Activated CD8-positive, alpha-beta T cell treated with anti-CD3 and anti-CD28 coated beads, Interleukin-2, amount 10 ng/mL, durations not matched to agents 7 days and 5 days (primary cell): ENCODE data around the gene BACE1. TPM values are rescaled to one million over a fixed set of nuclear protein-coding genes. Genes with fewer than 3 reads are reported as not detected.
"Not testable (repeated sequence)": the region's sequence is repeated elsewhere in the genome, so short reads cannot be mapped to it uniquely, and the experiment has no call there.

ENCODE experiments used
- ATAC-seq: fragments of 150-1000 bp; cut with Tn5 transposase; one replicate; pipeline ENCODE4 v1.10.0; 2021; ENCODE audit warnings: moderate library complexity
- CTCF ChIA-PET: fragments of 350-600 bp; sonication (Branson Sonifier 250); formaldehyde crosslinking; loops from one replicate; lab custom pipeline; 2021; ENCODE audit warnings: antibody characterized with exemption; lab: Charles Lee
- POLR2A ChIA-PET: fragments of 350-600 bp; sonication (Branson Sonifier 250); formaldehyde crosslinking; loops from one replicate; lab custom pipeline; 2021; ENCODE audit warnings: antibody characterized with exemption; lab: Charles Lee
- DNase-seq: peaks from one replicate; pipeline ENCODE4 v3.0.0-alpha.2; 2020
- H3K27ac Mint-ChIP-seq: one replicate; pipeline ENCODE4 v1.8.0; 2021; ENCODE audit warnings: mild to moderate bottlenecking, mixed read lengths
- H3K27me3 Mint-ChIP-seq: one replicate; pipeline ENCODE4 v1.8.0; 2021; ENCODE audit warnings: low read depth, mixed read lengths
- H3K36me3 Mint-ChIP-seq: one replicate; pipeline ENCODE4 v1.8.0; 2021; ENCODE audit warnings: low read depth, mixed read lengths
- H3K4me1 Mint-ChIP-seq: one replicate; pipeline ENCODE4 v1.8.0; 2021; ENCODE audit warnings: low read depth, mixed read lengths
- H3K4me3 Mint-ChIP-seq: one replicate; pipeline ENCODE4 v1.8.0; 2021; ENCODE audit warnings: mild to moderate bottlenecking, mixed read lengths
- H3K9me3 Mint-ChIP-seq: one replicate; pipeline ENCODE4 v1.8.0; 2022; ENCODE audit warnings: mixed read lengths; ENCODE audit not compliant: insufficient read depth
- total RNA-seq, 2 experiments: library from RNA; stranded (reverse); gene quantifications; one replicate each; pipeline ENCODE4 v1.2.3, GENCODE V29; 2021

Gene BACE1
- total RNA-seq, 2 experiments from 2014 or later: 1.0 to 1.1 TPM

DNA sequence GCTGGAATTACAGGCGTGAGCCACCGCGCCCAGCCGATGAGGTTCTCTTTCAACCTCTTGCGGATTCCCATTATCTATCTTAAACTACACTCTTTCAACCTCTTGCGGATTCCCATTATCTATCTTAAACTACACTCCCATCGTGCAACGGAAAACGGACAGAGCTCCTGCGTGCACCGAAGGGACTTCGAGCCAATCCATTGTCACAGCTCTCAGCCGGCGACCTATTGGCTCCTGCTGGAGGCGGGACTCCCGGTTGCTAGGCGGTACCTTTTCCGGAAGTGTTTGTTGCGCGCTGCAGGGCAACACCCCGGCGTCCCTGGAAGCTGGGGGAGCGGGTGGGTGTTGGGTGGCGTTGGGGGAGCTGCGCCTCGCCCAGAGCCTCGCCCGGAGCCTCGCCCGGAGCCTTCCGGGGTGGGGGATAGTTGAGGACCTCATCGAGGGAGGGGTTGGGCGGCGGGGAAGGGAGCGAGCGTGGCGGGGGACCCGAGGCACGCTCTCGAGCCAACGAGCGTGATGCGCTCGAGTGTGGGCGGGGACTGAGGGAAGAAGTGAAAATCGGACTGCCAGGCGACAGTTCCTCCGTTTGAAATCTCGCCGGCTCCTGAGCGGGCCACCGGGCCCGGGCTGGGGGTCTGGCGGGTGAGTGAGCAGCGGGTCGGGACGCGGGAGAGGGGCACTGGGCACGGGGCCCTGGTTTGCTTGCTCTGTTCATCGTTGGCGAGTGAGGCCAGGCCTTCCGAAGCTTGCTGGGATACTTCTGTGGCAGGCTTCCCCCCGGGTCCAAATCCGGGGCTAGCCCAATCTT is 11.7 kb upstream of the BACE1 start, which contains the start of gene CEP164:
TSS of gene CEP164 (plus strand) at position 288 of the 808 bp plus-strand sequence. CDS start 10,733 bp downstream, outside the sequence.
- Mint-ChIP-seq H3K27ac (peak within 1 kb of the TSS; percentile 76), H3K4me3 (peak within 1 kb of the TSS; percentile 64), H3K9me3 (no peaks in the 10 kb centered on the region), H3K36me3 (no peaks in the 10 kb centered on the region), H3K27me3 (peaks cover 5% of the 10 kb centered on the region), H3K4me1 (peaks cover 5% of the 10 kb centered on the region)
- POLR2A ChIA-PET: interaction anchor here (0.7 to 2.3 kb wide), 5 partner anchors 11 to 96 kb away, joined by 3 to 15 read pairs (median 4); partner anchors contain the start of genes BACE1, PCSK7 and RNF214
- CTCF ChIA-PET: interaction anchor here (1.0 to 1.8 kb wide), 4 partner anchors 97 to 492 kb away, joined by 5 to 10 read pairs (median 6); partner anchors contain the start of gene PCSK7
- peak; percentile 97 for DNase-seq
- peak; percentile 98 for ATAC-seq

GRCh38 chr11:117327255-117327566 is 11.2 kb upstream of the BACE1 start:
- not testable (repeated sequence) for H3K9me3 Mint-ChIP-seq, H3K4me3 Mint-ChIP-seq, H3K36me3 Mint-ChIP-seq, DNase-seq, H3K4me1 Mint-ChIP-seq, ATAC-seq, H3K27me3 Mint-ChIP-seq, H3K27ac Mint-ChIP-seq
- POLR2A ChIA-PET: interaction anchor here (0.6 to 2.3 kb wide), 4 partner anchors 11 to 96 kb away, joined by 3 to 15 read pairs (median 5); partner anchors contain the start of genes BACE1, PCSK7 and RNF214
- CTCF ChIA-PET: interaction anchor here (1.0 to 1.8 kb wide), 4 partner anchors 96 to 492 kb away, joined by 5 to 10 read pairs (median 6); partner anchors contain the start of gene PCSK7

DNA sequence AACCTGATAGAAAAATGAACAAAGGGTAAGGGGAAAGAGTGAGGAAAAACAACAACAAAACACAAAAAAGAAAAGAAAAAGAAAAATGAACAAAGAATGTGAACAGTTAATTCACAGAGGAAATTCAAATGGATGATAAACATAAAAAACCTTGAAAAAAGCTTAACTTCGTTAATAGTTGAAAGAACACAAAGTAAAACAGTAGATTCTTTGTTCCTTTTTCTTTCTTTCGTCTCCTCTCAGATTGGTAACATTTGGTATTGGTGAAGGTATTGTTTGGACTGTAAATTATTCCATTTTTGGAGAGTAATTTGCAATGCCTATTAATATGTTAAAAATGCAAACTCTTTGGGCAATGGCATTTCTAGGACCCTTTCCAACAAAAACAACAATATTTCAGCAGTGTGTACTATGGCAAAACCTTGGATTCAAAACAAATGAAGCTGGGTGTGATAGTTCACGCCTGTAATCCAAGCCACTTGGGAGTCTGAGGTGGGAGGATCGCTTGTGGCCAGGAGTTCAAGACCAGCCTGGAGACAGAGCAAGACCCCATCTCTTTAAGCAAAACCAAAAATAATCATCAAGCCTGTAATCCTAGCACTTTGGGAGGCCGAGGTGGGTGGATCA is 3.3 kb upstream of the BACE1 start:
- peaks cover 11% of the 10 kb centered on the region for H3K4me1 Mint-ChIP-seq
- no peaks in the 10 kb centered on the region for H3K9me3 Mint-ChIP-seq
- peaks cover 42% of the 10 kb centered on the region for H3K27me3 Mint-ChIP-seq
- no peak for ATAC-seq
- no peak for DNase-seq
- CTCF ChIA-PET: no interaction called here
- no peak overlapping the region for H3K4me3 Mint-ChIP-seq
- no peaks in the 10 kb centered on the region for H3K36me3 Mint-ChIP-seq
- POLR2A ChIA-PET: no interaction called here
- H3K27ac Mint-ChIP-seq: no peak overlapping the region

- ATAC-seq (no peak), DNase-seq (no peak)
- H3K9me3 Mint-ChIP-seq: no peaks in the 10 kb centered on the region
- no peaks in the 10 kb centered on the region for H3K36me3 Mint-ChIP-seq
- H3K4me1 Mint-ChIP-seq: peaks cover 11% of the 10 kb centered on the region
- CTCF ChIA-PET: no interaction called here
- no peak overlapping the region for H3K4me3 Mint-ChIP-seq
- peaks cover 45% of the 10 kb centered on the region for H3K27me3 Mint-ChIP-seq
- POLR2A ChIA-PET: no interaction called here
- no peak overlapping the region for H3K27ac Mint-ChIP-seq
Measured at GRCh38 chr11:117318738-117319137, 2.7 kb upstream of the BACE1 start.

GRCh38 chr11:117315285-117316196 is 515 bp downstream of the BACE1 start:
- Mint-ChIP-seq H3K9me3 (no peaks in the 10 kb centered on the region), H3K36me3 (no peaks in the 10 kb centered on the region), H3K27ac (no peak overlapping the region), H3K27me3 (peaks cover 50% of the 10 kb centered on the region), H3K4me3 (peak overlapping the region; percentile 64), H3K4me1 (peaks cover 11% of the 10 kb centered on the region)
- DNase-seq (no peak), ATAC-seq (peak; percentile 74)
- ChIA-PET CTCF (no interaction called here), POLR2A (interaction anchor here (1.0 to 1.2 kb wide), 2 partner anchors 12 kb away, joined by 3 read pairs; partner anchors contain the start of gene CEP164)

GRCh38 chr11:117314840-117315239 is 1.2 kb downstream of the BACE1 start:
- Mint-ChIP-seq H3K27me3 (peaks cover 50% of the 10 kb centered on the region), H3K36me3 (no peaks in the 10 kb centered on the region), H3K27ac (no peak overlapping the region), H3K4me3 (peak overlapping the region; percentile 44), H3K9me3 (no peaks in the 10 kb centered on the region), H3K4me1 (peaks cover 11% of the 10 kb centered on the region)
- ChIA-PET POLR2A (interaction anchor here (1.2 kb wide), 1 partner anchor 11 kb away, joined by 3 read pairs; no protein-coding TSS in a partner anchor), CTCF (no interaction called here)
- no peak for DNase-seq
- ATAC-seq: no peak

DNA sequence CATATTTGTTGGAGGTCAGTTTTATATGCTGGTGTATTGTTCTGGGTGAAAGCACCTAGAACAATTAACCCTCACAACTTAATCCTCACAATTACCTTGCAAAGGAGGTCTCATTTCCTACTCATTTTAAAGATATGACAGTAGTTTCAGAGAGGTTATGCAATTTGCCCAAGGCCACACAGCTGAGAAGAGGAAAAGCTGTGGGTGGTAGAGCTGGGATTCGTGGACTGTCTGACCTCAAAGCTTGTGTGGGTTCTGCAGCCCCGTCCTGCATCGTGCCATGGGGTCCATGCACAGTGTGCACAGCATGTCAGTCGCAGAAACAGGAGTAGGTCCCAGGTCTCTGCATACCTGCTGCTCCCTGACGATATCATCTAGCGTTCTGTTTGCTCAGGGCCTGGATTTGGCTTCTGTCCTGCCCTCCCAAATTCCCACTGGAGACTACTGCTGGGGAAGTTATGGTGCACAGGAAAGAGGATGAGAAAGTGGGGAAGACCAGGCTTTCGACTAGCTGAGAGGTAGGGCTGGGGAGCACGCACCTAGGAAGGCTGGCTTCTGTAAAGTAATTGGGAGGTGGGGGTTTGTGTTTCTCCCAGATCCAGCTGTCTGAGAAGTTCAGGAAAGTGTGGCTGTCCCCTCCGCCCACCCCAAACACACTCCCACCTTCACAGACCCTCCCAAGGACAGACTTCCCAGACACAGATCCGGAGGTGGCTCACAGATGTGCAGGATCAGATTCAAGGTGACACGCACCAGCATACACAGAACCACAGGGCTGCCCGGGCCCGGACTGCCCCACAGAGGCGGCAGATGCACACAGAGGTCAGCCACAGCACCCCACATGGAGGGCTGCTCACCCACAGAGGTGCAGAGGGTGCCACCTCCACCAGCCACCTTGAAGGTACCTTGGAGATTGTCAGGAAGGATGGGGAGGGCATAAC is 2.0 kb downstream of the BACE1 start:
- peaks cover 50% of the 10 kb centered on the region for H3K27me3 Mint-ChIP-seq
- peaks cover 11% of the 10 kb centered on the region for H3K4me1 Mint-ChIP-seq
- POLR2A ChIA-PET: no interaction called here
- no peak overlapping the region for H3K4me3 Mint-ChIP-seq
- no peak for DNase-seq
- H3K36me3 Mint-ChIP-seq: no peaks in the 10 kb centered on the region
- CTCF ChIA-PET: no interaction called here
- H3K9me3 Mint-ChIP-seq: no peaks in the 10 kb centered on the region
- no peak overlapping the region for H3K27ac Mint-ChIP-seq
- no peak for ATAC-seq

DNA sequence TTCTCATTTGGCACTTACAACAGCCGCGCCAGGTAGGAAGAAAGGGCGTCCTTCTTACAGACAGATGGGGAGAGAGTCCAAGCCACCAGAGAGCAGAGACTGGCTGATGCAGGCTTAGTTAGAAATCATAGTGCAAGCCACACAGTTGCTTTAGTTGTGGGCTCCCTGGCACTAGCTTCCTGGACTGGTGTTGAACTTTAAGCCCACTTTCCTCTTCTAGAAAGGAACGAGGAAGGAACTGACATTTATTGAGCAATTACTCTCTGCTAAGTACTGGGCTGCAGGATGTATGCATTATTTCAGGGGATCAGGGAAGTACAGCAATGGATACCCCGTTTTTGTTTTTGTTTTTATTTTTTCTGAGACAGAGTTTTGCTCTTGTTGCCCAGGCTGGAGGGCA is 3.0 kb downstream of the BACE1 start:
- no peak overlapping the region for H3K4me3 Mint-ChIP-seq
- H3K4me1 Mint-ChIP-seq: peaks cover 11% of the 10 kb centered on the region
- ATAC-seq: no peak
- no peak for DNase-seq
- ChIA-PET POLR2A (no interaction called here), CTCF (no interaction called here)
- H3K27me3 Mint-ChIP-seq: peaks cover 45% of the 10 kb centered on the region
- no peaks in the 10 kb centered on the region for H3K36me3 Mint-ChIP-seq
- no peaks in the 10 kb centered on the region for H3K9me3 Mint-ChIP-seq
- H3K27ac Mint-ChIP-seq: no peak overlapping the region

GRCh38 chr11:117309310-117309709 is 6.7 kb downstream of the BACE1 start:
- H3K27me3 Mint-ChIP-seq: peaks cover 23% of the 10 kb centered on the region
- no peaks in the 10 kb centered on the region for H3K4me1 Mint-ChIP-seq
- H3K9me3 Mint-ChIP-seq: no peaks in the 10 kb centered on the region
- no peak for ATAC-seq
- ChIA-PET POLR2A (interaction anchor here (0.8 kb wide), 1 partner anchor 33 kb away, joined by 3 read pairs; no protein-coding TSS in a partner anchor), CTCF (no interaction called here)
- DNase-seq: no peak
- H3K27ac Mint-ChIP-seq: no peak overlapping the region
- no peaks in the 10 kb centered on the region for H3K36me3 Mint-ChIP-seq
- H3K4me3 Mint-ChIP-seq: no peak overlapping the region

GRCh38 chr11:117305145-117305544 is 10.9 kb downstream of the BACE1 start:
- no peaks in the 10 kb centered on the region for H3K36me3 Mint-ChIP-seq
- ChIA-PET CTCF (no interaction called here), POLR2A (interaction anchor here (0.5 kb wide), 1 partner anchor 40 kb away, joined by 3 read pairs; no protein-coding TSS in a partner anchor)
- H3K27ac Mint-ChIP-seq: no peak overlapping the region
- H3K9me3 Mint-ChIP-seq: no peaks in the 10 kb centered on the region
- peaks cover 11% of the 10 kb centered on the region for H3K27me3 Mint-ChIP-seq
- no peak for ATAC-seq
- H3K4me1 Mint-ChIP-seq: no peaks in the 10 kb centered on the region
- H3K4me3 Mint-ChIP-seq: no peak overlapping the region
- DNase-seq: no peak
